Neural progenitor cell (in vitro differentiated cells): ENCODE measurements around the gene MYO9B. TPM values are rescaled to one million over a fixed set of nuclear protein-coding genes. Genes with fewer than 3 reads are reported as not detected.
"Not testable (repeated sequence)": the region's sequence is repeated elsewhere in the genome, so short reads cannot be mapped to it uniquely, and the experiment has no call there.

Source experiments
- DNase-seq: peaks from one replicate; pipeline ENCODE4 v3.0.0-alpha.2; 2016; ENCODE audit warnings: low spot score
- H2AFZ ChIP-seq: fragments of 200-600 bp; sonication (generic); replicated peaks from 2 replicates; pipeline ENCODE4 v1.6.1; 2016; ENCODE audit warnings: antibody characterized with exemption
- H3F3A ChIP-seq: fragments of 200-600 bp; sonication (generic); 2 replicates; pipeline ENCODE4 v1.6.1; 2016; ENCODE audit warnings: antibody characterized with exemption, low read depth
- H3K27ac ChIP-seq: fragments of 200-600 bp; sonication (generic); 2 replicates; pipeline ENCODE4 v1.5.1; 2016; ENCODE audit warnings: mild to moderate bottlenecking
- H3K27me3 ChIP-seq: fragments of 200-600 bp; sonication (generic); 2 replicates; pipeline ENCODE4 v1.6.1; 2016; ENCODE audit warnings: mild to moderate bottlenecking, moderate library complexity
- H3K36me3 ChIP-seq: fragments of 200-600 bp; sonication (generic); 2 replicates; pipeline ENCODE4 v1.5.1; 2016
- H3K4me1 ChIP-seq: fragments of 200-600 bp; sonication (generic); 2 replicates; pipeline ENCODE4 v1.6.1; 2016; ENCODE audit warnings: mixed run types
- H3K4me2 ChIP-seq: fragments of 200-600 bp; sonication (generic); 2 replicates; pipeline ENCODE4 v1.6.1; 2016
- H3K4me3 ChIP-seq: fragments of 200-600 bp; sonication (generic); 2 replicates; pipeline ENCODE4 v1.5.1; 2016
- H3K79me2 ChIP-seq: fragments of 200-600 bp; sonication (generic); 2 replicates; pipeline ENCODE4 v1.6.1; 2016; ENCODE audit warnings: low read depth
- H3K9ac ChIP-seq: fragments of 200-600 bp; sonication (generic); 2 replicates; pipeline ENCODE4 v1.6.1; 2016
- H3K9me3 ChIP-seq: fragments of 200-600 bp; sonication (generic); 2 replicates; pipeline ENCODE4 v1.5.1; 2016; ENCODE audit warnings: low read depth
- H4K20me1 ChIP-seq: fragments of 200-600 bp; sonication (generic); 2 replicates; pipeline ENCODE4 v1.6.1; 2016; ENCODE audit warnings: low read depth
- H3K27ac Mint-ChIP-seq: 3 replicates; pipeline ENCODE4 v1.8.0; 2021; ENCODE audit warnings: mixed read lengths
- H3K27me3 Mint-ChIP-seq: 2 replicates; pipeline ENCODE4 v1.8.0; 2022; ENCODE audit warnings: low read depth, mild to moderate bottlenecking, inconsistent platforms, moderate library complexity, mixed read lengths; ENCODE audit not compliant: insufficient read depth
- H3K36me3 Mint-ChIP-seq: 3 replicates; pipeline ENCODE4 v1.8.0; 2021; ENCODE audit warnings: mixed read lengths
- H3K4me1 Mint-ChIP-seq: 3 replicates; pipeline ENCODE4 v1.8.0; 2021; ENCODE audit warnings: mixed read lengths
- H3K4me3 Mint-ChIP-seq: 3 replicates; pipeline ENCODE4 v1.8.0; 2021; ENCODE audit warnings: mild to moderate bottlenecking, moderate library complexity, mixed read lengths
- H3K9me3 Mint-ChIP-seq: 3 replicates; pipeline ENCODE4 v1.8.0; 2020; ENCODE audit warnings: mixed read lengths
- EZH2 ChIP-seq: fragments of 200-600 bp; sonication (generic); IDR thresholded peaks from 2 replicates; pipeline ENCODE4 v1.6.1; 2017; ENCODE audit warnings: antibody characterized with exemption, mild to moderate bottlenecking, moderate library complexity
- EZH2phosphoT487 ChIP-seq: fragments of 200-600 bp; sonication (generic); IDR thresholded peaks from 2 replicates; pipeline ENCODE4 v1.6.1; 2017; ENCODE audit warnings: antibody characterized with exemption
- total RNA-seq: library from RNA; depleted of rRNA; stranded (reverse); fragments of >200 nt; gene quantifications from 2 replicates; pipeline ENCODE4 v1.2.3, GENCODE V29; 2015; ENCODE audit warnings: low replicate concordance
- TF ChIP-seq, protein P1 (sequence below): fragments of 200-600 bp; sonication (generic); IDR thresholded peaks from 2 replicates; pipeline ENCODE4 v1.5.1; 2017; ENCODE audit warnings: antibody characterized with exemption, mild to moderate bottlenecking

Gene MYO9B
- total RNA-seq, 1 donor from 2014 or later = 38.5 TPM

DNA sequence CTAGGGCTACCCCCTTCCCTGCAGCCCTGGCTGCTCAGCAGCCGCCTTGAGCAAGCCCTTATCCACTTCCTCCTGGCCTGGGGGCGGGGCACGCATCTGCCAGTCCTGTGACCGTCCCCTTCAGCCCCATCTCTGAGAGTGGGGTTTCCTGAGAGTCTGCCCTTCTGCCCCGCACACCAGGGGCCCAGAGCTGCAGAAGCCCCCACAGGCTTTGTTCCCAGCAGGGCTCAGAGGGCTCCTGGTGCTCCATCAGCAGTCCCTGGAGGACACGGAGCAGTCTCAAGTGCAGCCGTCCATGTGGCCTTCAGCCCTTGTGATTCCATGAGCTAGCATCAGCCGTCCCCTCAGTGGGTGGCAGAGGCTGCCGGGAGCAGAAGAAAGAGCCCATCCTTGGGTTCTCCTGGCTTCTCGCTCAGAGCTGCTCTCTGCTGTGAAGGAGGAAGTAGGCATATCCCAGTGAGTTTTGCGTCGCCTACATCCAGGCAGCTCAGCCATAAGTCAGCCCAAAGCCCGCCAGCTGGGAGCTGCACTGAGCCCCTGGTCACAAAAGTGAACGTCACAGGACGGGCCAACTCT, 16.3 kb downstream of the MYO9B start:
- Histone ChIP-seq H3K79me2 (peaks cover 23% of the 10 kb centered on the region), H3K27ac (no peak overlapping the region), H2AFZ (no peak overlapping the region), H3K36me3 (no peaks in the 10 kb centered on the region), H3K4me2 (no peak overlapping the region), H3K9me3 (no peaks in the 10 kb centered on the region), H4K20me1 (peaks cover 9% of the 10 kb centered on the region), H3K4me1 (no peaks in the 10 kb centered on the region), H3K27me3 (no peaks in the 10 kb centered on the region), H3F3A (no peaks in the 10 kb centered on the region), H3K4me3 (no peak overlapping the region), H3K9ac (no peak overlapping the region)
- Mint-ChIP-seq H3K9me3 (no peaks in the 10 kb centered on the region), H3K4me1 (peaks cover 10% of the 10 kb centered on the region), H3K36me3 (peaks cover 25% of the 10 kb centered on the region), H3K27me3 (peaks cover 6% of the 10 kb centered on the region), H3K4me3 (no peak overlapping the region), H3K27ac (no peak overlapping the region)
- TF ChIP-seq, protein P1, sequence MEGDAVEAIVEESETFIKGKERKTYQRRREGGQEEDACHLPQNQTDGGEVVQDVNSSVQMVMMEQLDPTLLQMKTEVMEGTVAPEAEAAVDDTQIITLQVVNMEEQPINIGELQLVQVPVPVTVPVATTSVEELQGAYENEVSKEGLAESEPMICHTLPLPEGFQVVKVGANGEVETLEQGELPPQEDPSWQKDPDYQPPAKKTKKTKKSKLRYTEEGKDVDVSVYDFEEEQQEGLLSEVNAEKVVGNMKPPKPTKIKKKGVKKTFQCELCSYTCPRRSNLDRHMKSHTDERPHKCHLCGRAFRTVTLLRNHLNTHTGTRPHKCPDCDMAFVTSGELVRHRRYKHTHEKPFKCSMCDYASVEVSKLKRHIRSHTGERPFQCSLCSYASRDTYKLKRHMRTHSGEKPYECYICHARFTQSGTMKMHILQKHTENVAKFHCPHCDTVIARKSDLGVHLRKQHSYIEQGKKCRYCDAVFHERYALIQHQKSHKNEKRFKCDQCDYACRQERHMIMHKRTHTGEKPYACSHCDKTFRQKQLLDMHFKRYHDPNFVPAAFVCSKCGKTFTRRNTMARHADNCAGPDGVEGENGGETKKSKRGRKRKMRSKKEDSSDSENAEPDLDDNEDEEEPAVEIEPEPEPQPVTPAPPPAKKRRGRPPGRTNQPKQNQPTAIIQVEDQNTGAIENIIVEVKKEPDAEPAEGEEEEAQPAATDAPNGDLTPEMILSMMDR = no peak
- TF ChIP-seq EZH2phosphoT487 = no peak
- no peak for TF ChIP-seq EZH2
- no peak for DNase-seq

DNA sequence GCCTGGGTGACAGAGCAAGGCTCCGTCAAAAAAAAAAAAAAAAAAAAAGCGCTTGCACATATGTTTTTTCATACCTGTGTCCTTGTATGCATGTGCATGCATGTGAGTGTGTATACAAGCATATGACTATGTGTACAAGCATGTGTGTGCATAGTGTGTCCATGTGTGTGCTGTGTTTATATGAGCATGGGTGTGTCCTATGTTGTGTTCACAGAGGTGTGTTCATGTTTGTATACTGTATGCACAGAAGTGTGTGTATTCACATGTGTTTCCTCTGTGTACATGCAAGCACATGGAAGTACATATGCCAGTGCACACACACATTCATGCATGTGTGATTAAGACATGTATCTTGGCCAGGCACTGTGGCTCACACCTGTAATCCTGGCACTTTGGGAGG, 17.1 kb downstream of the MYO9B start:
- peaks cover 30% of the 10 kb centered on the region for H3K79me2 ChIP-seq
- Mint-ChIP-seq H3K4me3 (no peak overlapping the region), H3K36me3 (peaks cover 22% of the 10 kb centered on the region), H3K27ac (no peak overlapping the region), H3K9me3 (no peaks in the 10 kb centered on the region), H3K4me1 (peaks cover 11% of the 10 kb centered on the region), H3K27me3 (peaks cover 2% of the 10 kb centered on the region)
- H2AFZ ChIP-seq = no peak overlapping the region
- H3K4me1 ChIP-seq = no peaks in the 10 kb centered on the region
- no peaks in the 10 kb centered on the region for H3K36me3 ChIP-seq
- TF ChIP-seq EZH2phosphoT487 (no peak), EZH2 (no peak)
- TF ChIP-seq, protein P1 = no peak
- no peak for DNase-seq
- no peaks in the 10 kb centered on the region for H3K27me3 ChIP-seq
- no peaks in the 10 kb centered on the region for H3K9me3 ChIP-seq
- no peaks in the 10 kb centered on the region for H3F3A ChIP-seq
- peaks cover 9% of the 10 kb centered on the region for H4K20me1 ChIP-seq
- no peak overlapping the region for H3K9ac ChIP-seq
- no peak overlapping the region for H3K4me2 ChIP-seq
- H3K27ac ChIP-seq = no peak overlapping the region
- no peak overlapping the region for H3K4me3 ChIP-seq

DNA sequence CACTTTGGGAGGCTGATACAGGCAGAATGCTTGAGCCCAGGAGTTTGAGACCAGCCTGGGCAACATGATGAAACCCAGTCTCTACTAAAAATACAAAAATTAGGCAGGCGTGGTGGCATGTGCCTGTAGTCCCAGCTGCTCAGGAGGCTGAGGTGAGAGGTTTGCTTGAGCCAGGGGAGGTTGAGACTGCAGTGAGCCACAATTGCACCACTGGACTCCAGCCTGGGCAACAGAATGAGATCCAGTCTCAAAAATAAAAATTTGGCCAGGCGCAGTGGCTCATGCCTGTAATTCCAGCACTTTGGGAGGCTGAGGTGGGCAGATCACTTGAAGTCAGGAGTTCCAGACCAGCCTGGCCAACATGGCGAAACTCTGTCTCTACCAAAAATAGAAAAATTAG, 19.1 kb downstream of the MYO9B start:
- not testable (repeated sequence) for H3K4me3 ChIP-seq, DNase-seq, H3K9me3 ChIP-seq, H3K27ac Mint-ChIP-seq, H3K27ac ChIP-seq, H3K4me3 Mint-ChIP-seq, H3F3A ChIP-seq, H3K27me3 Mint-ChIP-seq, H3K4me1 ChIP-seq, H3K9me3 Mint-ChIP-seq, H3K36me3 ChIP-seq, H2AFZ ChIP-seq, H4K20me1 ChIP-seq, H3K9ac ChIP-seq, H3K4me2 ChIP-seq, H3K27me3 ChIP-seq
- H3K79me2 ChIP-seq = peaks cover 30% of the 10 kb centered on the region
- H3K4me1 Mint-ChIP-seq = peaks cover 16% of the 10 kb centered on the region
- peaks cover 26% of the 10 kb centered on the region for H3K36me3 Mint-ChIP-seq

DNA sequence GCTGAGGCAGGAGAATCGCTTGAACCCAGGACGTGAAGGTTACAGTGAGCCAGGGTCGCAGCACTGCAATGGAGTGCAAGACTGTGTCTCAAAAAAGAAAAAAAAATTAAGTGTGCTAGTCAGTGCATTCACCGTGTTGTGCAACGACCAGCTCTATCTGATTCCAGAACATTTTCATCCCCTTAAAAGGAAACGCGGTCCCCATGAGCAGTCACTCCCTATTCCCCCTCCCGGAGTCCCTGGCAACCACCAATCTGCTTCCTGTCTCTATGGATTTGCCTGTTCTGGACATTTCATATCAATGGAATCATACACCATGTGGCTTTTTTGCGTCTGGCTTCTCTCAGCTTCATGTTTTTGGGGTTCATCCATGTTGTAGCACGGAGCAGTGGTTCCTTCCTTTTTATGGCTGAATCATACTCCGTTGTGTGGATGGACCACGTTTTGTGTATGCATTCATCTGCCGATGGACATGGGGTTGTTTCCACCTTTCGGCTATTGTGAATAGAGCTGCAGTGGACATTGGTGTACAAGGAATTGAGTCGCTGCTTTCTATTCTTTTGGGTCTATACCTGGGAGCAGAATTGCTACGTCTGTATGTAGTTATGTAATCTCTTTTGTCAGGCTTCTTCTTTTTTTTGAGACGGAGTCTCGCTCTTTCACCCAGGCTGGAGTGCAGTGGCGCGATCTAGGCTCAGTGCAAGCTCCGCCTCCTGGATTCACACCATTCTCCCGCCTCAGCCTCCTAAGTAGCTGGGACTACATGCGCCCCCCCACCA, 19.8 kb downstream of the MYO9B start:
- Histone ChIP-seq H2AFZ (no peak overlapping the region), H3F3A (no peaks in the 10 kb centered on the region), H3K9me3 (no peaks in the 10 kb centered on the region), H3K79me2 (peaks cover 27% of the 10 kb centered on the region), H3K4me3 (no peak overlapping the region), H3K9ac (no peak overlapping the region), H3K4me2 (no peak overlapping the region), H4K20me1 (peaks cover 9% of the 10 kb centered on the region), H3K27ac (no peak overlapping the region), H3K4me1 (no peaks in the 10 kb centered on the region), H3K27me3 (no peaks in the 10 kb centered on the region), H3K36me3 (no peaks in the 10 kb centered on the region)
- Mint-ChIP-seq H3K27me3 (peaks cover 2% of the 10 kb centered on the region), H3K4me1 (peaks cover 16% of the 10 kb centered on the region), H3K36me3 (peaks cover 25% of the 10 kb centered on the region), H3K9me3 (no peaks in the 10 kb centered on the region), H3K4me3 (no peak overlapping the region), H3K27ac (no peak overlapping the region)
- no peak for DNase-seq
- TF ChIP-seq EZH2 (no peak), EZH2phosphoT487 (no peak)
- TF ChIP-seq, protein P1 = no peak
